Stimulated activated CD4-positive, alpha-beta T cell treated with anti-CD3 and anti-CD28 coated beads, TNF-alpha, amount 100 ng/mL, for 48 hours (primary cell): Measurements from ENCODE around the gene COG5.

Source experiments
- DNase-seq, 3 donors: peaks; one replicate each; pipeline ENCODE4 v3.0.0-alpha.2; 2020; ENCODE audit warnings: low read depth in 3 of 3

The COG5 gene

DNA sequence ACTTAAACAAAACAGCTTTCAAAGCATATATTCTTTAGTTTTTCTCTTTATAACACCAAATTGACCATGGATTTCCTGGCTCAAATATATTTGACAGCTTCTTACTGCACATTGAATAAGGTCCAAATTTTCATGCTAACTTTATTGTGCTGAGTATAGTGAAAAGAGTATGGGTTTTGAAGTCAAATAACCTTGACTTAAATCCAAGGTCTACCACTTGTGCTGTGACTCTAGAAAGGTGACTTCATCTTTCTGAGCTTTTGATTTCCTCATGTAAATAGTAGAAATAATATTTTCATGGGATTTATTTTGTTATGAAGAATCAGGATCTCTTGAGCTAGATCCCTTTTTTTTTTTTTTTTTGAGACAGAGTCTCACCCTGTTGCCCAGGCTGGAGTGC is 233.2 kb downstream of the COG5 start:
- no peak for DNase-seq

DNA sequence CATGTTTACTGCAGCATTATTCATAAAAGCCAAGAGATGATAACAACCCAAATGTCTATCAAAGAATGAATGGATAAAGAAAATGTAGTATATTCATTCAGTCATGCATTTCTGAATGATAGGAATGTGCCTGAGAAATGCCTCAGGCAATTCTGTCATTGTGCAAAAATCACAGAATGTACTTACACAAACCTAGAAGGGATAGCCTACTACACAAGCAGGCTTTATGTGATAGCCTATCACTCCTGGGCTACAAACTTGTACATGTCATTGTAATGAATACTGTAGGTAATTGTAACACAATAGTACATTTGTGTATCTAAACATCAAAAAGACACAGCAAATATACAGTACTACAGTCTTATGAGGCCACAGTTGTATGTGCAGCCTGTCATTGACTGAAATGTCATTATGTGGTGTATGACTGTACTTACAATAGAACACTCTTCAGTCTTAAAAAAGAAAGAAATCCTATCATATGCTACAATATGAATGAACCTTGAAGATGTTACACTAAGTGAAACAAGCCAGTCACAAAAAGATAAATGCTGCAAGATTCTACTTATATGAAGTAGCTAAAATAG is 235.6 kb downstream of the COG5 start:
- DNase-seq: no peak

GRCh38 chr7:107326061-107326460 is 237.7 kb downstream of the COG5 start:
- no peak for DNase-seq

- DNase-seq: no peak
Observed at GRCh38 chr7:107322015-107322414, 241.7 kb downstream of the COG5 start.

GRCh38 chr7:107321611-107322010 is 242.1 kb downstream of the COG5 start:
- DNase-seq: no peak

GRCh38 chr7:107319724-107320228 is 243.9 kb downstream of the COG5 start:
- DNase-seq: no peak

DNA sequence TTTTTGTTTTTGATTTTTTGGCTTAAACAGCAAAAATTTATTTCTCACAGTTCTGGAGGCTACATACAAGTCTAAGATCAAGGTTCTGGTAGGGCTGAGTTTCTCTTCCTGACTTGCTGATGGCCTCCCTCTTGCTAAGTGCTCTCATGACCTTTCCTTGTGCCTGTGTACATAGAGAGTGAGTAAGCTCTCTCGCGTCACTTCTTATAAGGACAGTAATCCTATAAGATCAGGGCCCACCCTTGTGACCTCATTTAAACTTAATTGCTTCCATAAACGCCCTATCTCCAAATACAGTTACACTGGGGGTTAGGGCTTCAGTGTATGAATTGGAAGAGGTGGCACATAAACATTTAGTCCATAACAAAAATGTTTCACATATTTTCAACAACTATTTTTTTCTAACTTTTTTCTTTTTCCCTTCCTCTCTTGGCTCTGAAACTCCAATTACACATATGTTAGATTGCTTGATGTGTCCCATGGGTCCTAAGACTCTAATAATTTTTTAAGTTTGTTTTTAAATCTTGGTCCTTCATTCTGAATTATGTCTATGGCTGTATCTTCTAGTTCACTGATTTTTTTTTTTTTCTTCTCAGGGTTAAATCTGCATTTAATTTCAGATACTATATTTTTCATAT is 245.1 kb downstream of the COG5 start:
- no peak for DNase-seq

GRCh38 chr7:107315716-107316220 is 248.0 kb downstream of the COG5 start:
- no peak for DNase-seq

- no peak for DNase-seq
Observed at GRCh38 chr7:107313355-107313754, 250.4 kb downstream of the COG5 start.

DNA sequence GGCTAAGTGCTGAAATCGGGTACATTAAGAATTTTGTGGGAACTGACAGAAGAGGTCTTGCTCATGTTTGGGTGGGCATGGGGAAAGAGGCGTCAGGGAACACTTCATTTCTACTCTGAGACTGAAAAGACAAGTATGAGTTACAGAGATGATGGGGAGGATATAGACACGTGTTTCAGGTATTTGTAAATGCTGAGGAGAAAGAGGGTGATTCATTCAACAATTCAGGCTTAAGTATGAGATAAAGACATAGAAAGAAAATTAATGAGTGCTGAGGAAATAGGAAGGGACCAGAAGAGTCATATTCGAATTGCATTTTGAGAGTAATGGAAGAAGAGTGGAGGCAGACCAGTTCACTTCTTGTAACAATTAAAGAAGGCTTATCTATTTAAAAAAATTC is 251.3 kb downstream of the COG5 start:
- DNase-seq: no peak

- DNase-seq: no peak
Observed at GRCh38 chr7:107309296-107309695, 254.4 kb downstream of the COG5 start.

GRCh38 chr7:107304636-107305035 is 259.1 kb downstream of the COG5 start:
- DNase-seq: no peak

- no peak for DNase-seq
Observed at GRCh38 chr7:107304063-107304462, 259.7 kb downstream of the COG5 start.

- DNase-seq: no peak
Observed at GRCh38 chr7:107302250-107302847, 261.4 kb downstream of the COG5 start.

DNA sequence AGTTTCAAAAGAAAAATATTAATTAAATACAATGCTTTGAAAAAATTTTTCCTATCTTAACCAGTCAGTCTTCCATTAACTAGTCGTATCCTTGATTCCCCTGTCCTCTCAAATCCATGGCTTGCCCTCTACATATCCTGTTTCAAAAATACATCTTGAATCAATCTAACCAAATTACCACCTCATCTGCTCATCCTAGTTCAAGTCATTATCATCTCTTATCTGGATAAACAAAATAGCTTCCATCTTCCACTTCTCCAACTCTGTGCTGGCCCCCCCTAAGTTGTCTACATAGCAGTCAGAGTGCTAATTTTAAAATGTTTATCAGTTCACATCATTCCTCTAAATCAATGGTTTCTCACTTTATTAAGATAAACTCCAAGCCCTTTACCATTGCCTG is 269.5 kb downstream of the COG5 start:
- no peak for DNase-seq

GRCh38 chr7:107292591-107292990 is 271.1 kb downstream of the COG5 start:
- DNase-seq: no peak

DNA sequence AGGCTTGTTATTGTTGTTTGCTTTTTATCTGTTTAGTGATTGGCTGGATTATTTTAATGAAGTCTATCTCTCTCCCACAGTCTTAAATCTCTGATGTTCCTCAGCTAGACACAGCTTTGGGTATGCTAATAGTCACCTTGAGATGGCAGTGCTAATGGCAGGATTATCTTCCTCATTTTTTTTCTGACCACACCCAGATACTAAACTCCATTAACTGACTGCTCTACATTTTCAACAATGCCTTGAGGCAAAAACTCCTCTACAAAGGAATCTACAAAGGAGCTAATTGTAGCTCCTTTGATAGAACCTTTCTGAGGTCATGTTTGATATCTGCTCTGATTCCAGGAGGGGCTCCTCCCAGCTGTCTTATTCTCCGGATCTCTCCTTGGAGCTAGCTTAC is 272.3 kb downstream of the COG5 start:
- no peak for DNase-seq

GRCh38 chr7:107286751-107287621 is 276.7 kb downstream of the COG5 start:
- no peak for DNase-seq

DNA sequence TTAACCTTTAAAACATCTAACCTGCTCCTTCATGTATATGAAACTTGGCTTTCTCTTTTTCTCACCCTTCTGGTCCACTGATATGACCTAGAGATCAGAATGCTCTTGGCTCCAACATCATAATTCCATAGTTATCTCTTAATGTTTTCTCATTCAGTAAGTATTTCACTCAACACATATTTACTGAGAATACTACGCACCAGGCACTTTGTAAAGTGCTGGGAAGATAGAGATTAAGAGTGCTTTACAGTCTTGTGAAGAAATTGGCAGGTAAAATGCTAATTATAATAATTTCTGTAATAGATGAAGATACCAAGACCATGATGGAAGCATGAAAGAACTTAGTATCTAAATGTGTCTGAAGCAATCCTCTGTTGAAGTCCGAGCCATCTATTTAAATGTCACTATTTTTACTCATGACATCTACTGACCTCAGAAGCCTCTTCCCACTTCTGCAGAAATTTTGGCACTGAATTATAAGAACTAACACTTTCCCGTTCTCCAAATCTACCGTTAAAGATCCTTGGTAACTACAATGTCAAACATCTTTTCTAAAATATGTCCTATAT is 278.7 kb downstream of the COG5 start:
- DNase-seq: no peak

DNA sequence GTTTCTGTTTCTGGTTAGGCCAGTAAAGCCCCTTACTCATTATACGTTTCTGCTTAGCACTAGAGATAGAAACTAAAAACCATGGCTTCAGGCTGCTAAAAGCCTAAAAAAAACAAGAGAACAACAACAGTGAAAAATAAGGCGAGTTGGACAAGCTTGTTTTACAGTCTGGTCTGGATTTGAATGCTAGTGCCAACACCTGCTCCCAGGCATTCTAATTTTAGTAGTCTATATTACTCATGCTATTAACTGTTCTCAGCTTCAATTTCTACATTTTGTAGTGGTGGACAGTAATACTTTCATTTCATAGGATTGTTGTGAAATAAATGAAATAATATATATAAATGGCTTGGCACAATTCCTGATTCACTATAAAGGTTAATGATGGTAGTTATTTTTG is 286.4 kb downstream of the COG5 start:
- no peak for DNase-seq

DNA sequence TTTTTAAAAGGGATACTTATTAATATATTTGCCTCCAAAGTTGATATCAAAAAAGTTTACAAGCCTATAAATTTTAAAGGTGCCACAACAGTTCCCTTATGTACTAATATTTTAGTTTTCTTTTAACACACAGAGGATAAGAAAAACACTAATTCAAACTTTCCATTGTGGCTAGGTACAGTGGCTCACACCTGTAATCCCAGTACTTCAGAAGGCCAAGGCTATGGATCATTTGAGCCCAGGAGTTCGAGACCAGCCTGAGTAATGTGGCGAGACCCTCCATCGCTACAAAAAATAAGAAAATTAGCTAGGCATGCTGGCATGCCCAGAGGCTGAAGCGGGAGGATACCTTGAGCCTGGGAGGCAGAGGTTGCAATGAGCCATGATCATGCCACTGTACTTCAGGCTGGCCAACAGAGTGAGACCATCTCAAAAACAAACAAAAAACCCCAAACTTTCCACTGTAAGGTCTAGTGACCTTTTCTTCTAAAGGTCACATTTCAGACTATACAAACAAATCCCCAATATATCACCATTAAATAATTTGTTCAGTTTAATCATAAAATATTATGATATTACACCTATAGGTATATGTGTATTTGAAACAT is 287.4 kb downstream of the COG5 start:
- no peak for DNase-seq
